Cardiac ventricle fibroblast (primary cell): ENCODE results near the gene BEAN1. TPM values are rescaled to one million over a fixed set of nuclear protein-coding genes. Genes with fewer than 3 reads are reported as not detected.

Experiments
- total RNA-seq: library from RNA; depleted of rRNA; stranded (reverse); fragments of >200 nt; gene quantifications from 2 replicates; pipeline ENCODE4 v1.2.3, GENCODE V29; 2015

BEAN1 gene
- 0.64 and 1.00 TPM in 2 replicates for total RNA-seq

GRCh38 chr16:66427036-66427860 lies at the start of gene BEAN1:
Gene BEAN1 (plus strand): TSS chr16:66427295. CDS start chr16:66437677, 10,382 bp downstream.

Other genes starting within 250 kb of the BEAN1 start
- gene CDH5, start 60.6 kb upstream of the BEAN1 start, total RNA-seq, result 13.7 and 15.6 TPM in 2 replicates
- 35.4 and 36.4 TPM in 2 replicates for gene TK2, start 122.8 kb downstream of the BEAN1 start, total RNA-seq
- gene CKLF, start 125.3 kb downstream of the BEAN1 start, total RNA-seq, result 29.1 and 29.4 TPM in 2 replicates
- 0.25 and 1.2 TPM in 2 replicates for gene CMTM1, start 139.1 kb downstream of the BEAN1 start, total RNA-seq
- gene CMTM2, start 152.2 kb downstream of the BEAN1 start, total RNA-seq, result not detected in 2 replicates
- gene CMTM3, start 177.4 kb downstream of the BEAN1 start, total RNA-seq, result 25.0 and 34.9 TPM in 2 replicates